Forelimb muscle (tissue), 1 donor: ENCODE measurements around the gene RAD51AP1. TPM values are rescaled to one million over a fixed set of nuclear protein-coding genes. Genes with fewer than 3 reads are reported as not detected.
"Not testable (repeated sequence)": the region's sequence is repeated elsewhere in the genome, so short reads cannot be mapped to it uniquely, and the experiment has no call there.

Source experiments
- DNase-seq: peaks from one replicate; pipeline ENCODE4 v3.0.0-alpha.2; 2013; ENCODE audit warnings: low read depth
- polyA plus RNA-seq: library from polyadenylated mRNA; unstranded; fragments of 120-200 nt; gene quantifications from one replicate; pipeline ENCODE4 v1.2.1, GENCODE V29; 2013; ENCODE audit not compliant: insufficient read length

The RAD51AP1 gene
- polyA plus RNA-seq: 9.6 TPM

- DNase-seq: peak; percentile 93
Measured at GRCh38 chr12:4538207-4539160, at the start of gene RAD51AP1. Gene RAD51AP1 (plus strand): TSS chr12:4538890. CDS start chr12:4538940, 50 bp downstream.

GRCh38 chr12:4489556-4489955 lies 49.1 kb upstream of the RAD51AP1 start:
- no peak for DNase-seq

GRCh38 chr12:4490973-4491372 lies 47.7 kb upstream of the RAD51AP1 start:
- no peak for DNase-seq

- no peak for DNase-seq
Measured at GRCh38 chr12:4496145-4496838, 42.4 kb upstream of the RAD51AP1 start.

GRCh38 chr12:4499186-4499585 lies 39.5 kb upstream of the RAD51AP1 start:
- no peak for DNase-seq

GRCh38 chr12:4505376-4505986 lies 33.2 kb upstream of the RAD51AP1 start:
- no peak for DNase-seq

- no peak for DNase-seq
Measured at GRCh38 chr12:4506430-4506829, 32.3 kb upstream of the RAD51AP1 start.

- DNase-seq: no peak
Measured at GRCh38 chr12:4506870-4507269, 31.8 kb upstream of the RAD51AP1 start.

GRCh38 chr12:4508503-4508902 lies 30.2 kb upstream of the RAD51AP1 start:
- DNase-seq: not testable (repeated sequence)

GRCh38 chr12:4509269-4509668 lies 29.4 kb upstream of the RAD51AP1 start:
- not testable (repeated sequence) for DNase-seq

GRCh38 chr12:4518106-4518728 lies 20.5 kb upstream of the RAD51AP1 start:
- no peak for DNase-seq

GRCh38 chr12:4523443-4523842 lies 15.2 kb upstream of the RAD51AP1 start:
- not testable (repeated sequence) for DNase-seq

- no peak for DNase-seq
Measured at GRCh38 chr12:4526923-4527546, 11.7 kb upstream of the RAD51AP1 start.

GRCh38 chr12:4530160-4530559 lies 8.5 kb upstream of the RAD51AP1 start:
- no peak for DNase-seq

- no peak for DNase-seq
Measured at GRCh38 chr12:4530982-4531586, 7.6 kb upstream of the RAD51AP1 start.

GRCh38 chr12:4535092-4535491 lies 3.6 kb upstream of the RAD51AP1 start:
- DNase-seq: no peak

- no peak for DNase-seq
Measured at GRCh38 chr12:4535871-4536270, 2.8 kb upstream of the RAD51AP1 start.

- DNase-seq: no peak
Measured at GRCh38 chr12:4539167-4539870, 629 bp downstream of the RAD51AP1 start.

- DNase-seq: no peak
Measured at GRCh38 chr12:4540170-4540569, 1.5 kb downstream of the RAD51AP1 start.

- no peak for DNase-seq
Measured at GRCh38 chr12:4540638-4541037, 1.9 kb downstream of the RAD51AP1 start.
